HG02885 (cell line): Measurements from ENCODE around the gene HNRNPU.

Experiments used
- ATAC-seq: cut with Tn5 transposase; IDR thresholded peaks from one replicate; pipeline ENCODE4 v1.9.1; 2021; ENCODE audit warnings: mild to moderate bottlenecking; ENCODE audit not compliant: unreplicated experiment, poor library complexity

The HNRNPU gene

DNA sequence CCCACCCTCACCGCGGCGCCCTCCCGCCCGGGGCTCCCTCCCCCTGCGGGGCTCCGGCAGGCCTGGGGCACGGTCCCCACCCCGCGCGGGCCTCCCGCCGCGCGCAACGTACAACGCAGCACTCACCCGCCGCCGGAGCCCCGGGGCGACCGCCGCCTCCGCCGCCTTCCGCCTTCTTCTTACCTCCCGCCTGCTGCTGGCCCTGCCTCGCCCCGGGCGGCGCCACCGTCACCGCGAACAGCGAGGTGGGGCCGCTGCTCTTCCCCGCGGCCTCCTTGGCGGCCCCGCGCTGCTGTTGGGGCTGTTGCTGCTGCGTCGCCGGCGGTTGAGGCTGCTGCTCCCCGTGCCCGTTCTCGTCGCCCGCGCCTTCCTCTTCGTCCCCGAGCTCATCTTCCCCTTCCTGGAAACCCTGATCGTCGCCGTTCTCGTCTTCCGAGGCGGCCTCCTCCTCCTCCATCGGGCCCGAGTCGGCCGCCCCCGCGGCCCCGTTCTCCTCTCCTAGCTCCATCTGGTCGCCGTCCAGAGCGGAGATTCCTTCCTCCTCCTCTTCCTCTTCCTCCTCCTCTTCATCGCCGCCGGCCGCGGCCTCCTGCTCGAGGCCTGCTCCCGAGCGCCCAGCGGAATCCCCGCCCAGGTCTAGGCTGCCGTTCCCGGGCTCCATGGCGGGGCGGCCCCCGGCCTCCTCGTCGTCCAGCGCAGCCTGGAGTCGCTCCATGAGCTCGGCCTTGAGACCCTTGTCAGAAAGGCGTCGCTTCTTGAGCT, 671 bp downstream of the HNRNPU start:
- peak; percentile 2 for ATAC-seq

DNA sequence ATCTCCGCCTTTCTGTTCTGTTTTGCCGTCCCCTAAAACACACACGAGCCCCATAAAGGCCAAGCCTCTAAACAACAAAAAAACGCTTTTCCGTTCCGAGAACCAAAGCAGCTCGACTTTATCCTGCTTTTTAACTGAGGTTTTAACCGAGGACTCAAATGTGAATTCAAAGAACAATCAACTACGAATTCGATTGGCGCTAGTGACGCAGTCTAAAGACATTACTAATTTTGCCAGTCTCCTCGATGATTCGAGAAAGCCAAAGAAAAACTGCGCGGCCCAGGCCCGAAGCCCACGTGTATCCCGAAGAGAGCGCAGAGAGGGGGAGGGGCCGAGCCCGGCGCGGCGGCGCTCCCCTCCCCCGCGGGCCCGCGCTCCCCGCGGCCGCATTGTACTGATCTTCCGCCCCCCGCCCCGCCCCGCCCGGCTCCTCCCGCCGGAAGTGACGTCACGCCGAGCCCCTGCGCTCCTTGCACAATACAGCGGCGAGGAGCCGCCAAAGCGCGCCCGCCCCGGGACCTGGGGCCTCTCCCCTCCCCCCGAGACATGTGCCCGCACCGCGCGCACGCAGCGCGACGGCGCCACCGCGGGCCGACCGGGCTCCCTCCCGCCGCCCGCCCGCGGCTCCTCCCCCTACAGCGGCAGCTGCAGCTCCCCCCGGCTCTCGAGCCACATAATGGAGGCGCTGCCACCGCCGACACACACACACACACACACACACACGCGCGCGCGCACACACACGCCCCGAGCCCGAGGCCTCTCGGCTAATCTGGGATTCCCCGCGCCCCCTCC, 1.4 kb downstream of the HNRNPU start:
- peak; percentile 64 for ATAC-seq

- ATAC-seq = no peak
Measured at GRCh38 chr1:244862354-244862698, 2.0 kb downstream of the HNRNPU start.

- no peak for ATAC-seq
Measured at GRCh38 chr1:244861683-244862082, 2.7 kb downstream of the HNRNPU start.

GRCh38 chr1:244860914-244861610, 3.3 kb downstream of the HNRNPU start:
- ATAC-seq = no peak

GRCh38 chr1:244860078-244860477, 4.3 kb downstream of the HNRNPU start:
- no peak for ATAC-seq

GRCh38 chr1:244858357-244858756, 6.0 kb downstream of the HNRNPU start:
- no peak for ATAC-seq

DNA sequence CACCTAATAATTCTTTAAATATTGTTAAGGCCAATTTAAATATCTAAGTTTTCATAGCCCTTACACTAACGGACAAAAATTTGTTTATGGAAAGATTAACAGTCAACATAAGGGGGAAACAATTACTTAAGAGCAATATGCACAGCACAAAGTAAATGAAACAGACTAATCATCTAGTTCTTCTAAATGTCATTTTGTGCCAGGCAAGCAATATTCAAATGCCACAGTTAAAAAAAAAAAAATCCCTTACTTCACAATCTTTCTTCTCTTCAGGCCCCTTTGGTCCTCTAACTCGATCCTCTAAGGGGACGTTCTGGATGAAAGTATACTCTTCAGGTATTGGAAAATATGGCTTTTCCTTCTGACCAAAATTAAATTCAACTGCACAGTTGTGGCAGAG, 6.6 kb downstream of the HNRNPU start:
- no peak for ATAC-seq

DNA sequence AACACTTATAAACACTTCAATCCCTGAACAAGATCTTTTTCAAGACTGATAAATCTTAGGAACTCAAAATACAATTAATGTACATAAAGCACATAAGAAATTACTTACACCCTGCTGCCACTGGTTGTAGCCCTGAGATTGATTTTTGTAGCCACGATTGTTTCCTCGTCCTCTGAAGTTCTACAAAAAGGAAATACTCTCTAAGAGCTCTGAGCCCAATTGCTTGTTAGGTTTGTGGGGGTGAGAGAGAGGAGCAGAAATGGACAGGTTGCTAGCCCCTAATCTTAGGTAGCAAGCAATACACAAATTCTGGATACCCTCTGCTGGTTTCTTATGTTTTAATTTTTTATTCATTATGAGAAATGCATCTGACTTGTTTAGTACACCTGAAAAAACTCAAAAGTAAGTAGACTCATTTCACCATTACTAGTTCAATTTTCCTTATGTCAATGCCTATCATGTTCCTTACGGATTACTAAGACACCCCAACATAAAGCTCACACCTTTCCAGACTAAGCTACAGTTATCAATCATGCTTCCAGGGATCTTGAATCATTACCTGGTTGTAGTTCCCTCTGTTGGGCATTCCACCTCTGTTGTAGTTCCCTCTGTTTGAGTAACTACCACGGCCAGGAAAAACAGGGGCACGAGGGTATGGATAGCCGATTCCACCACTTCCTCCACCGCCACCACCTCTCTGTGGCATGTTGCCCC, 9.3 kb downstream of the HNRNPU start:
- ATAC-seq = no peak

DNA sequence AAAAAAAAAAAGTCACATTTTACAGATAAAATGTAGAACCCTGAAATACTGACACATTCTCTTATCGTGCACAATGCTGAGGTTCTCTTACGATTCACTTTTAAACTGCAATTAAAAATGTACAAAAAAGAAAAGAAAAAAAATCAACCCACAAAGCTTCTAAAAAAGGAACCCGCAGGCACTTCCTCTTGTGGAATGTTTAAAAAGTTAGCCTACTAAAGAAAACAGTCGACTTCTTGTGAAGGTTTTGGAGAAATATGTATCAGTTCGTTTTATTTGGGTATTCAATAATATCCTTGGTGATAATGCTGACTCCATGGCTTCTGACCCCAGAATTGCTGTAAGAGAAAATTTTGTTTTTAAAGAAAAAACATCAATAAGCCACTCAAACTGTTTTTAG, 10.2 kb downstream of the HNRNPU start:
- ATAC-seq = no peak

DNA sequence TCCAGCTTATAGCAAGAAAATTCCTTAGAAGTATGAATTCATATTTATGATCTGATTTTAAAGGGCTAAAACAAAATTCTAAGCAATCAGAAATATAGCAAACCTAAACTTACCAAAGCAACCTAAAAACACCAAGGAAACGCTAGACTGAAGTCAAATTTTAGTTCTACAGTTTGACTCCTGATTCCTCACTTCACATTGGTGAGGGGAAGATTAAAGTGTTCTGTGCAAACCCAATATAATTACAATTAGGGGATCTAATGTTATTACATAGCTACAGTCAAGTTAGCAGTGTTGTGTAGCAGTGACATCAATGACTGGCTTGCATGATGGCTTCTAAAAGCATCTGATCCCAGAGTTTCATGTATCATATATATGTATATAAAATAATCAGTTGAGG, 11.6 kb downstream of the HNRNPU start:
- no peak for ATAC-seq

- no peak for ATAC-seq
Measured at GRCh38 chr1:244851546-244852231, 12.7 kb downstream of the HNRNPU start.

DNA sequence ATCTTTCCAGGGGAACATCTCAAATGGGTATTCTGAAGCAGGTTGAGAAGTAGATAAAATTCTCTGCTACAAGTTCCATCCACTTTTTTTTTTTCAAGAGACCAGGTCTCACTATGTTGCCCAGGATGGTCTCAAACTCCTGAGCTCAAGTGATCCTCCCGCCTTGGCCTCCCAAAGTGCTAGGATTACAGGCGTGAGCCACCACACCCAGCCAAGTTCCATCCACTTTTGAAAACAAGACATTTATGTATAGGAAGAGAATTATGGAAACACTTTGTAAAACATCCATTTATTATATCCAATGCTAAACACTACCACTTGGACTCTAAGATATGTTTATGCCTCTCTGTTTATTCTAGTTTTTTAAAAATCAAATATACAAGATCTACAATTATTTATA, 13.4 kb downstream of the HNRNPU start:
- ATAC-seq = no peak

GRCh38 chr1:244850099-244850852, 14.1 kb downstream of the HNRNPU start:
- ATAC-seq = no peak

DNA sequence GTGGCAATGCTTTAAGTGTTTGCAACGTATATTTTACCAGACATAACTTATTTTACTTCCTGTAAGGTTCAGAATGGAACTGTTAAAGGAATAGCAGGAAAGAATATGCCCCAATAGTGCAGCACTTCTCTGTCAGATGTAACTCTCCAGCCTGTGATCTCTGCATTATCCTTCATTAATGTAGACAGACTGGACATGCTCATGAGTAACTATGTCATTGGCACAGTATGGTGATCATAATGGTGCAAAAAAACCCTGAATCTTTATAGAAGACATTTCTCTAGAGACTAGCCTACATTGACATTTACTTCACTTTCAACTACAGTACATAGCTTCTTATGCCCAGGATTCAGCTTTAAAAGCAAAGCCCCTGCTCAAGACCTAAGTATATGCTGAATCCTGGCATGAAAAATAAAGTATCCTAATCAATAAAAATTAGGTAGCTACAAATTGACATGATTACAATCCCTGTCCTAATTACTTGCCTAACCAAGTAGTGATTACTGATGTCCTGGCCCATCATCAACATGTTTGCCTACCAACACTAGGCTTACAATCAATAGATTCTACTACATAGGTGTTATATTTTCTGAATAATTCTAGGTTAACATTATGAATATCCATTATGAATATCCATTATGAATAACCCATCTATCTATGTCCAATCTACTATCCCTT, 15.0 kb downstream of the HNRNPU start:
- ATAC-seq = no peak

DNA sequence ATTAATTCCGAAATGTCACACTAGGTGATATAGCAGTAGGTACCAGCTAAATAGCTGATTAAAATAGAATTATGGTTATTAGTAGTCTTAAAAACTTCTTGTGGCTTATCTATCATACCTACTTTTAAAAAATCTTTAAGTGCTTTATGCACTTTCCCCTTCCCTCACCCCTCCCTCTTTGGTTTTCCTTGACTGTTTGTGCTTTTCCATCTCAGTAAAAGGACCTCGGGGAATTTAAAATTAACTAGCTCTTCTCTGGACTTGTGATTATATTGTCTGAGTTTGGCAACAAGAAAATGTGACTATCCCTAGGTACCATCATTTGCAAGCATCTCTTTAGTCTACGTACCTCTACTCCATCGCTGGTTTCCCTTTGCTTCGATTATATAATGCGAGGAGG, 17.7 kb downstream of the HNRNPU start:
- no peak for ATAC-seq

DNA sequence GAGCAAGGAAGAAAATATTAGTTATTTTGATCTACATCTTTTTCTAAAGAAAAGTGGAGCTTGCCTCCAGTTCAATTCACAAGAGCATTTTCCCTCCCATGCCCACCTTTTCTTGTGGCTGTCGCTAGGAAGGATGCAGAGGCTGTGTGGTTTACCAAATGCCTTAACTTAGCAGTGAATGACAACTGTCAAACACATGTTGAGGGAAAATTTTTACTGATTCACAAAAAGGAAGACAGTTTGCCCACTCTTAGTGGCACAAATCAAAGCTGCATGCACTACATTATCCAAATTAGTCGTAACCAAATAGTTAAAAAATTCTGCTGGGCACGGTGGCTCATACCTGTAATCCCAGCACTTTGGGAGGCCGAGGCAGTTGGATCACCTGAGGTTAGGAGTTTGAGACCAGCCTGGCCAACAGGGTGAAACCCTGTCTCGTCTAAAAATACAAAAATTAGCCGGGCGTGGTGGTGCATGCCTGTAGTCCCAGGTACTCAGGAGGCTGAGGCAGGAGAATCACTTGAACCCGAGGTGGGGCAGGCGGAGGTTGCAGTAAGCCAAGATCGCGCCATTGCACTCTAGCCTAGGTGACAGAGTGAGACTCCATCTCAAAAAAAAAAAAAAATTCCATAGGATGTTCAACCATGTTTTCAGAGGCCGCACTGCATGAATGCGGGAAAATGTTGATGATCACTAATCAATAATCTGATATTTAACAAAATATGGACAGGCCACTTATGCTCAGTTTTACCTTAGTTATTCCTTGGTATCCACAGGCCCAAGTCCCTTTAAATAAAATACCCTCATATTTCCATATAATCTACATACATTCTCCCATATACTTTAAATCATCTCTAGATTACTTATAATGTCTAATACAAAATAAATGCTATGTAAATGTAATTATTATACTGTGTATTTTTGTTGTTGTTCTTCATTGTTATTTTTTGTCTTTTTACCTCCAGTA, 19.9 kb downstream of the HNRNPU start:
- no peak for ATAC-seq
